HL-60 (cell line): ENCODE data around the gene STUM.

ENCODE experiments used
- CTCF ChIP-seq: IDR thresholded peaks from one replicate; pipeline ENCODE4 v1.5.1; 2011; ENCODE audit warnings: low read length, control low read depth, inconsistent platforms; ENCODE audit not compliant: insufficient read depth
- TF ChIP-seq, protein P1 (sequence below): IDR thresholded peaks from 2 replicates; pipeline ENCODE4 v1.6.1; 2012; ENCODE audit warnings: low read depth; ENCODE audit not compliant: insufficient replicate concordance

- TF ChIP-seq, protein P1, sequence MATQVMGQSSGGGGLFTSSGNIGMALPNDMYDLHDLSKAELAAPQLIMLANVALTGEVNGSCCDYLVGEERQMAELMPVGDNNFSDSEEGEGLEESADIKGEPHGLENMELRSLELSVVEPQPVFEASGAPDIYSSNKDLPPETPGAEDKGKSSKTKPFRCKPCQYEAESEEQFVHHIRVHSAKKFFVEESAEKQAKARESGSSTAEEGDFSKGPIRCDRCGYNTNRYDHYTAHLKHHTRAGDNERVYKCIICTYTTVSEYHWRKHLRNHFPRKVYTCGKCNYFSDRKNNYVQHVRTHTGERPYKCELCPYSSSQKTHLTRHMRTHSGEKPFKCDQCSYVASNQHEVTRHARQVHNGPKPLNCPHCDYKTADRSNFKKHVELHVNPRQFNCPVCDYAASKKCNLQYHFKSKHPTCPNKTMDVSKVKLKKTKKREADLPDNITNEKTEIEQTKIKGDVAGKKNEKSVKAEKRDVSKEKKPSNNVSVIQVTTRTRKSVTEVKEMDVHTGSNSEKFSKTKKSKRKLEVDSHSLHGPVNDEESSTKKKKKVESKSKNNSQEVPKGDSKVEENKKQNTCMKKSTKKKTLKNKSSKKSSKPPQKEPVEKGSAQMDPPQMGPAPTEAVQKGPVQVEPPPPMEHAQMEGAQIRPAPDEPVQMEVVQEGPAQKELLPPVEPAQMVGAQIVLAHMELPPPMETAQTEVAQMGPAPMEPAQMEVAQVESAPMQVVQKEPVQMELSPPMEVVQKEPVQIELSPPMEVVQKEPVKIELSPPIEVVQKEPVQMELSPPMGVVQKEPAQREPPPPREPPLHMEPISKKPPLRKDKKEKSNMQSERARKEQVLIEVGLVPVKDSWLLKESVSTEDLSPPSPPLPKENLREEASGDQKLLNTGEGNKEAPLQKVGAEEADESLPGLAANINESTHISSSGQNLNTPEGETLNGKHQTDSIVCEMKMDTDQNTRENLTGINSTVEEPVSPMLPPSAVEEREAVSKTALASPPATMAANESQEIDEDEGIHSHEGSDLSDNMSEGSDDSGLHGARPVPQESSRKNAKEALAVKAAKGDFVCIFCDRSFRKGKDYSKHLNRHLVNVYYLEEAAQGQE: no peak
- TF ChIP-seq CTCF: no peak
Observed at GRCh38 chr1:226542623-226543103, 5.9 kb upstream of the STUM start.
